Endothelial cell (in vitro differentiated cells): ENCODE measurements around the gene SMPDL3B. TPM values are rescaled to one million over a fixed set of nuclear protein-coding genes. Genes with fewer than 3 reads are reported as not detected.

Experiments
- DNase-seq: peaks from one replicate; pipeline ENCODE4 v3.0.0; 2021; ENCODE audit warnings: low spot score
- H3K27ac Mint-ChIP-seq: one replicate; pipeline ENCODE4 v1.8.0; 2021; ENCODE audit warnings: mixed read lengths, inconsistent platforms; ENCODE audit not compliant: unreplicated experiment
- H3K27me3 Mint-ChIP-seq: one replicate; pipeline ENCODE4 v1.8.0; 2021; ENCODE audit warnings: mild to moderate bottlenecking, moderate library complexity, mixed read lengths, inconsistent platforms; ENCODE audit not compliant: unreplicated experiment
- H3K36me3 Mint-ChIP-seq: one replicate; pipeline ENCODE4 v1.8.0; 2021; ENCODE audit warnings: mild to moderate bottlenecking, low read depth, mixed read lengths, inconsistent platforms; ENCODE audit not compliant: unreplicated experiment
- H3K4me1 Mint-ChIP-seq: one replicate; pipeline ENCODE4 v1.8.0; 2021; ENCODE audit warnings: mild to moderate bottlenecking, mixed read lengths, inconsistent platforms; ENCODE audit not compliant: unreplicated experiment
- H3K4me3 Mint-ChIP-seq: one replicate; pipeline ENCODE4 v1.8.0; 2021; ENCODE audit warnings: mild to moderate bottlenecking, mixed read lengths, inconsistent platforms; ENCODE audit not compliant: unreplicated experiment
- H3K9me3 Mint-ChIP-seq: one replicate; pipeline ENCODE4 v1.8.0; 2021; ENCODE audit warnings: mixed read lengths, inconsistent platforms; ENCODE audit not compliant: unreplicated experiment
- long read RNA-seq: library from polyadenylated mRNA; unstranded; transcript quantifications from one replicate; pipeline ENCODE4 v2.0.0, GENCODE V29; 2020; ENCODE audit not compliant: unreplicated experiment
- total RNA-seq: library from RNA; stranded (reverse); fragmentation: NEBNext Ultra II Directional; extraction: Animal tissue kit (Norgen Biotek cat#: 25700); gene quantifications from one replicate; pipeline ENCODE4 v1.2.1, GENCODE V29; 2021; ENCODE audit not compliant: unreplicated experiment
- TF ChIP-seq, protein P1 (sequence below): fragments of 200-600 bp; sonication (generic); IDR thresholded peaks from one replicate; pipeline ENCODE4 v1.5.0; 2021; ENCODE audit warnings: antibody characterized with exemption; ENCODE audit not compliant: unreplicated experiment

Gene SMPDL3B, protein sequence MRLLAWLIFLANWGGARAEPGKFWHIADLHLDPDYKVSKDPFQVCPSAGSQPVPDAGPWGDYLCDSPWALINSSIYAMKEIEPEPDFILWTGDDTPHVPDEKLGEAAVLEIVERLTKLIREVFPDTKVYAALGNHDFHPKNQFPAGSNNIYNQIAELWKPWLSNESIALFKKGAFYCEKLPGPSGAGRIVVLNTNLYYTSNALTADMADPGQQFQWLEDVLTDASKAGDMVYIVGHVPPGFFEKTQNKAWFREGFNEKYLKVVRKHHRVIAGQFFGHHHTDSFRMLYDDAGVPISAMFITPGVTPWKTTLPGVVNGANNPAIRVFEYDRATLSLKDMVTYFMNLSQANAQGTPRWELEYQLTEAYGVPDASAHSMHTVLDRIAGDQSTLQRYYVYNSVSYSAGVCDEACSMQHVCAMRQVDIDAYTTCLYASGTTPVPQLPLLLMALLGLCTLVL
- 3.3 TPM for total RNA-seq
- long read RNA-seq, transcript SMPDL3B-202 (8 exons, 1,878 nt) = major isoform, 12 of 12 reads
- long read RNA-seq, partial matches to known transcripts = 0 of 12 reads
- long read RNA-seq, other reads (novel, unspliced or antisense) = 0 of 12 reads

DNA sequence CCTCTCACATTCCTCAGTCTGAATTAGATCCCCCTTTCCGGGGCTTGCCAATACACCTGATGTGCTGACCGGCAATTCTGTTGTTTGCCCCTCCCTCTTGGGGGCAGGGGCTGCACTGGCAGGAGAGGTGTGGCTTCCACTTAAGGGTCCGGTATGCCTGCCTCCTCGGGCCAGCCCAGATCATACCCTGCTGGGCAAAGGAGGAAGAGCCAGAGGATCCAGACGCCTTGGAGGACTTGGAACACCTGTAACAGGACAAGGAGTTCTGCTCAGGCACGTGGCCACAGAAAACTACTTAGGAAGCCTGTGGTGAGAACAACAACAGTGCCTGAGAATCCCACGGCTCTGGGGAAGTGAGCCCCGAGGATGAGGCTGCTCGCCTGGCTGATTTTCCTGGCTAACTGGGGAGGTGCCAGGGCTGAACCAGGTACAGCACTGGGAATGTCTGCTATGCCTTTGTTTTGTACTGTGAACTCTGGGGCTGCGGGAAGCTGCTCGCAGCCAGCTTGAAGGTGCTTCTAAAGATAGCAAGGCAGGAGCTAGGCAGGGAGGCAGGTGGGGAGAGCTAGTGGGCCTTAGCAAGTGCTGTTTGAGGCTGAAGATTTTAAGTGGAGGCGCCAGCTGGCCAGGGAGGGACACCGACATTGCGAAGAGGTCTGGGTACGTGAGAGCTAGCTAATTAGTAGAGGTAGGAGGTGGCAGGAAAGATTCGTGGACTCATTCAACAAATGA is at the start of gene SMPDL3B:
Gene SMPDL3B, plus strand, starts transcription at position 183 of the 732 bp plus-strand sequence. Its CDS starts 184 bp downstream, at position 367.
- Mint-ChIP-seq H3K4me3 (peak within 1 kb of the TSS; percentile 81), H3K27me3 (peaks cover 6% of the 10 kb centered on the region), H3K36me3 (no peaks in the 10 kb centered on the region), H3K27ac (no peak within 1 kb of the TSS), H3K4me1 (peaks cover 14% of the 10 kb centered on the region), H3K9me3 (no peaks in the 10 kb centered on the region)
- TF ChIP-seq, protein P1, sequence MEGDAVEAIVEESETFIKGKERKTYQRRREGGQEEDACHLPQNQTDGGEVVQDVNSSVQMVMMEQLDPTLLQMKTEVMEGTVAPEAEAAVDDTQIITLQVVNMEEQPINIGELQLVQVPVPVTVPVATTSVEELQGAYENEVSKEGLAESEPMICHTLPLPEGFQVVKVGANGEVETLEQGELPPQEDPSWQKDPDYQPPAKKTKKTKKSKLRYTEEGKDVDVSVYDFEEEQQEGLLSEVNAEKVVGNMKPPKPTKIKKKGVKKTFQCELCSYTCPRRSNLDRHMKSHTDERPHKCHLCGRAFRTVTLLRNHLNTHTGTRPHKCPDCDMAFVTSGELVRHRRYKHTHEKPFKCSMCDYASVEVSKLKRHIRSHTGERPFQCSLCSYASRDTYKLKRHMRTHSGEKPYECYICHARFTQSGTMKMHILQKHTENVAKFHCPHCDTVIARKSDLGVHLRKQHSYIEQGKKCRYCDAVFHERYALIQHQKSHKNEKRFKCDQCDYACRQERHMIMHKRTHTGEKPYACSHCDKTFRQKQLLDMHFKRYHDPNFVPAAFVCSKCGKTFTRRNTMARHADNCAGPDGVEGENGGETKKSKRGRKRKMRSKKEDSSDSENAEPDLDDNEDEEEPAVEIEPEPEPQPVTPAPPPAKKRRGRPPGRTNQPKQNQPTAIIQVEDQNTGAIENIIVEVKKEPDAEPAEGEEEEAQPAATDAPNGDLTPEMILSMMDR = no peak
- peak; percentile 63 for DNase-seq

DNA sequence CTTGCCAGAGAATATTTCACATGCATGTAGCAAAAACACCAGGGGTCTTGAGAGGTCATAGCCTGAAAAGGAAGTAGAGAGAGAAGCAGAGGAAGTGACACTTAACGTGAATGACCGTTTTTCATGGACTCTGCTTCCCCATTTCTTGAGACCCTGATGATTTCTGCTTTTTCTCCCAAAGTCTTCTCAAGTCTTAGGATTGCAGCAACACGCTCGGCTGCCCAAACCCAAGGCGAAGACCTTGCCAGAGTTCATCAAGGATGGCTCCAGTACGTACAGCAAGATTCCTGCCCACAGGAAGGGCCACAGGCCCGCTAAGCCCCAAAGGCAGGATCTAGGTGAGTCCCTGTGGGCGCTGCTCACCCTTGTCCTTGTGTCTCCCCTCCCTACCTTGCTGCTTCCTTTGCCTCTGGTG is 49.7 kb upstream of the SMPDL3B start:
- no peak overlapping the region for H3K4me3 Mint-ChIP-seq
- peaks cover 24% of the 10 kb centered on the region for H3K36me3 Mint-ChIP-seq
- no peak for DNase-seq
- H3K9me3 Mint-ChIP-seq = no peaks in the 10 kb centered on the region
- TF ChIP-seq, protein P1 = no peak
- peak overlapping the region; percentile 32 for H3K27ac Mint-ChIP-seq
- peaks cover 3% of the 10 kb centered on the region for H3K27me3 Mint-ChIP-seq
- peaks cover 16% of the 10 kb centered on the region for H3K4me1 Mint-ChIP-seq

DNA sequence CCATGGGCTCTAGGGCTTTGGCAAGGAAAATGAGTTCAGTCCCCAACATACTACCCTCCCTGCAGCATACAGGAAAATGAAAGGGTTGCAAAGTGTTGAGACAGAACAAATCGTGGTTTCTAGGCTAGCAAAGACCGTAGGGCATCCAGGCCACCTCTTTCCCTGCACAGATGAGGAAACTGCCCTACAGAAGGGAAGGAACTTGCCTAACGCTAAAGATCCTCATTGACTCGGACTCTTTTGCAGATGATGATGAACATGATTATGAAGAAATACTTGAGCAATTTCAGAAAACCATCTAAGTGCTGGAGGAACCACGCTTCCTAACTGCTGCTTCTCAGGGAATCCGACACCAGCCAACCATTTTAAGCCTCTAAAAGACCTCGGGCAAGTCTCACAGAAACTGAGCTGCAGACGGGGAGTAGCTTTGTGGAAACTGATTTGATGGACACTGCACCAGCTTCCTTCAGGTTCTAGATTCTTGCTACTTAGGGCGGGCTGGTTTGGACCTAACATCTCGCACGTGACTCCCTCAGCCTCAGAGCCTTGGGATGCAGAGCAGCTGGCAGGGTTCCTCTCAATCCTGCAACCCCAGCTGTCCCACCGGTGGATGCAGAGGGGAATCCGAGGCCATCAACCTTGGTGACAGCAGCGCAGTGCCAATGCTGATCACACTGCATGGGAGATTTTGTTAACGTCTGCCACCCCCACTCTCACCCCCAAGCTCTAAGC is 49.0 kb upstream of the SMPDL3B start:
- Mint-ChIP-seq H3K27me3 (peaks cover 3% of the 10 kb centered on the region), H3K4me1 (peaks cover 16% of the 10 kb centered on the region)
- no peak for DNase-seq

DNA sequence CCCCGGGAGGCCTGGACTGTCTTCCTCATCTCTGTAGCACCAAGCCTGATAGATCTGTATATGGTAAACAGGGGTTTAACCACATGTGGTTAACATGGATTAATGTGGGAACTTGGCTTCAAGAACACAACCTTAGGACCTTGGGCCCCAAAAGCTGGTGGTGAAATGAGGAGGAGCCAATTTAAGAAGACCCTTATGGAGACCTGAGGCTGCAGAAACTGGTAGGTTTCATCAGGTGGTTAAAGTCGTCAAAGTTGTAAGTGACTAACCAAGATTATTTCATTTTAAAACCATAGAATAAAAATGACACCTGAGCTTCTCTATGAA is 48.5 kb upstream of the SMPDL3B start:
- H3K27ac Mint-ChIP-seq = no peak overlapping the region
- DNase-seq = no peak
- H3K36me3 Mint-ChIP-seq = peaks cover 23% of the 10 kb centered on the region
- no peaks in the 10 kb centered on the region for H3K9me3 Mint-ChIP-seq
- H3K27me3 Mint-ChIP-seq = peaks cover 1% of the 10 kb centered on the region
- H3K4me1 Mint-ChIP-seq = peaks cover 16% of the 10 kb centered on the region
- peak overlapping the region; percentile 42 for H3K4me3 Mint-ChIP-seq
- TF ChIP-seq, protein P1 = no peak

More for the DNA sequence above, 49.0 kb upstream of the SMPDL3B start:
- TF ChIP-seq, protein P1 = no peak
- no peak overlapping the region for H3K27ac Mint-ChIP-seq
- H3K9me3 Mint-ChIP-seq = no peaks in the 10 kb centered on the region
- H3K36me3 Mint-ChIP-seq = peaks cover 24% of the 10 kb centered on the region
- H3K4me3 Mint-ChIP-seq = peak overlapping the region; percentile 42
